HuH-7 (cell line): ENCODE measurements around the gene RNF166.

Experiments
- DNase-seq: peaks from one replicate; pipeline ENCODE4 v3.0.0; 2011; ENCODE audit warnings: low spot score

RNF166 gene

GRCh38 chr16:88652762-88653063 lies 53.5 kb downstream of the RNF166 start:
- no peak for DNase-seq

GRCh38 chr16:88651989-88652761 lies 54.0 kb downstream of the RNF166 start:
- no peak for DNase-seq

GRCh38 chr16:88651276-88651988 lies 54.8 kb downstream of the RNF166 start:
- peak; percentile 99 for DNase-seq

- DNase-seq = peak; percentile 98
These were observed 55.4 kb downstream of the RNF166 start, which contains the start of gene CYBA for GRCh38 chr16:88650749-88651275. Gene CYBA, minus strand, starts transcription at chr16:88651053. Its CDS starts 40 bp downstream, at chr16:88651013.

GRCh38 chr16:88649924-88650748 lies 56.1 kb downstream of the RNF166 start:
- peak; percentile 75 for DNase-seq

GRCh38 chr16:88649195-88649923 lies 56.8 kb downstream of the RNF166 start:
- no peak for DNase-seq

- no peak for DNase-seq
These were observed 58.8 kb downstream of the RNF166 start for GRCh38 chr16:88647178-88648070.
